Inflammatory macrophage (primary cell): ENCODE results near the gene RYR3.

Experiments used
- DNase-seq, 2 donors: peaks; one replicate each; pipeline ENCODE4 v3.0.0-alpha.2; 2020 to 2022

The RYR3 gene

GRCh38 chr15:33722005-33722672 lies 411.4 kb downstream of the RYR3 start:
- DNase-seq: peak; percentile 69 to 70

GRCh38 chr15:33722673-33723015 lies 411.9 kb downstream of the RYR3 start:
- DNase-seq: no peak

GRCh38 chr15:33724321-33725036 lies 413.7 kb downstream of the RYR3 start:
- no peak for DNase-seq

- DNase-seq: no peak
Observed at GRCh38 chr15:33729653-33730052, 418.9 kb downstream of the RYR3 start.

- no peak for DNase-seq
Observed at GRCh38 chr15:33730815-33731214, 420.0 kb downstream of the RYR3 start.

GRCh38 chr15:33735143-33735542 lies 424.4 kb downstream of the RYR3 start:
- no peak for DNase-seq

- no peak for DNase-seq
Observed at GRCh38 chr15:33735637-33736247, 425.0 kb downstream of the RYR3 start.

- peak; percentile 17 to 19 for DNase-seq
Observed at GRCh38 chr15:33737687-33738601, 427.2 kb downstream of the RYR3 start.

- DNase-seq: no peak
Observed at GRCh38 chr15:33738941-33739664, 428.3 kb downstream of the RYR3 start.

- DNase-seq: no peak
Observed at GRCh38 chr15:33742306-33742705, 431.5 kb downstream of the RYR3 start.

- no peak for DNase-seq
Observed at GRCh38 chr15:33742800-33743199, 432.0 kb downstream of the RYR3 start.

- DNase-seq: no peak
Observed at GRCh38 chr15:33746203-33746602, 435.4 kb downstream of the RYR3 start.

- DNase-seq: no peak
Observed at GRCh38 chr15:33753012-33753411, 442.2 kb downstream of the RYR3 start.

- peak; percentile 22 for DNase-seq
Observed at GRCh38 chr15:33754242-33754641, 443.5 kb downstream of the RYR3 start.

GRCh38 chr15:33756961-33757360 lies 446.2 kb downstream of the RYR3 start:
- DNase-seq: no peak

GRCh38 chr15:33757516-33758232 lies 446.9 kb downstream of the RYR3 start:
- DNase-seq: peak; percentile 61 to 73

- no peak for DNase-seq
Observed at GRCh38 chr15:33766389-33766788, 455.6 kb downstream of the RYR3 start.

- no peak for DNase-seq
Observed at GRCh38 chr15:33768670-33769190, 458.0 kb downstream of the RYR3 start.

- DNase-seq: no peak
Observed at GRCh38 chr15:33773969-33774368, 463.2 kb downstream of the RYR3 start.

GRCh38 chr15:33778852-33779251 lies 468.1 kb downstream of the RYR3 start:
- no peak for DNase-seq
